CD14-positive monocyte (primary cell): ENCODE measurements around the gene OAF. TPM values are rescaled to one million over a fixed set of nuclear protein-coding genes. Genes with fewer than 3 reads are reported as not detected.

Experiments
- DNase-seq, 3 donors: peaks; one replicate each; pipeline ENCODE4 v3.0.0-alpha.2; 2011 to 2022
- H2AFZ ChIP-seq: 2 replicates; pipeline ENCODE4 v1.6.0; 2012; ENCODE audit warnings: mild to moderate bottlenecking, low read depth, low read length, inconsistent platforms; ENCODE audit not compliant: insufficient read depth, poor library complexity, severe bottlenecking
- H3K27ac ChIP-seq, 2 donors: 1 replicate in 1 of 2; 2 replicates in 1 of 2; pipeline ENCODE4 v1.5.1; 2012 to 2013; ENCODE audit warnings: low read length in 2 of 2, control low read depth in 1 of 2, inconsistent platforms in 1 of 2, low read depth in 1 of 2, mild to moderate bottlenecking in 1 of 2
- H3K27me3 ChIP-seq, 2 donors: one replicate each; pipeline versions ENCODE4 v1.6.0 to v1.6.1; 2011 to 2013; ENCODE audit warnings: low read length in 2 of 2; ENCODE audit not compliant: control insufficient read depth in 2 of 2, insufficient read depth in 2 of 2
- H3K36me3 ChIP-seq, 2 donors: replicated peaks in 1 of 2; 1 replicate in 1 of 2; 2 replicates in 1 of 2; pipeline versions ENCODE4 v1.5.1 to v1.6.1; 2012 to 2013; ENCODE audit warnings: low read length in 2 of 2, control low read depth in 1 of 2, inconsistent platforms in 1 of 2, mild to moderate bottlenecking in 1 of 2; ENCODE audit not compliant: insufficient read depth in 2 of 2, control insufficient read depth in 1 of 2
- H3K4me1 ChIP-seq, 2 donors: 1 replicate in 1 of 2; 2 replicates in 1 of 2; pipeline versions ENCODE4 v1.5.1 to v1.6.1; 2012 to 2013; ENCODE audit warnings: low read length in 2 of 2, control low read depth in 1 of 2, inconsistent platforms in 1 of 2, mild to moderate bottlenecking in 1 of 2, moderate library complexity in 1 of 2; ENCODE audit not compliant: insufficient read depth in 2 of 2, control insufficient read depth in 1 of 2
- H3K4me2 ChIP-seq: replicated peaks from 2 replicates; pipeline ENCODE3; 2012; ENCODE audit warnings: low read length, moderate library complexity, mild to moderate bottlenecking; ENCODE audit not compliant: poor library complexity, severe bottlenecking; ENCODE audit errors: extremely low read depth
- H3K4me3 ChIP-seq, 3 experiments: fragments of 200-600 bp in 1 of 3; sonication (generic) in 1 of 3; replicated peaks in 1 of 3; 1 replicate in 2 of 3; 2 replicates in 1 of 3; pipeline ENCODE4 v1.5.1; 2011 to 2013; ENCODE audit warnings: low read length in 3 of 3, mild to moderate bottlenecking in 3 of 3, control low read depth in 2 of 3, low read depth in 2 of 3, inconsistent platforms in 1 of 3, moderate library complexity in 1 of 3
- H3K79me2 ChIP-seq: 2 replicates; pipeline ENCODE4 v1.6.0; 2012; ENCODE audit warnings: mild to moderate bottlenecking, control low read depth, inconsistent platforms, low read length, moderate library complexity; ENCODE audit not compliant: insufficient read depth
- H3K9ac ChIP-seq: 2 replicates; pipeline ENCODE4 v1.6.0; 2017; ENCODE audit warnings: low read length, mild to moderate bottlenecking; ENCODE audit not compliant: insufficient read depth, poor library complexity, severe bottlenecking
- H3K9me3 ChIP-seq, 2 donors: replicated peaks in 1 of 2; 1 replicate in 1 of 2; 2 replicates in 1 of 2; pipeline versions ENCODE4 v1.5.1 to v1.6.1; 2012 to 2013; ENCODE audit warnings: low read length in 2 of 2, control low read depth in 1 of 2; ENCODE audit not compliant: control insufficient read depth in 1 of 2, insufficient read depth in 1 of 2
- H4K20me1 ChIP-seq: 2 replicates; pipeline ENCODE4 v1.6.0; 2012; ENCODE audit warnings: mild to moderate bottlenecking, low read length, control low read depth, moderate library complexity; ENCODE audit not compliant: insufficient read depth
- H3K27ac Mint-ChIP-seq, 7 donors: one replicate each; pipeline ENCODE4 v1.8.0; 2020; ENCODE audit warnings: mild to moderate bottlenecking in 7 of 7, mixed read lengths in 7 of 7, moderate library complexity in 6 of 7, inconsistent platforms in 2 of 7
- H3K27me3 Mint-ChIP-seq, 3 donors: one replicate each; pipeline ENCODE4 v1.8.0; 2021 to 2022; ENCODE audit warnings: low read depth in 3 of 3, mild to moderate bottlenecking in 3 of 3, mixed read lengths in 3 of 3, moderate library complexity in 3 of 3, inconsistent platforms in 1 of 3
- H3K36me3 Mint-ChIP-seq, 2 donors: one replicate each; pipeline ENCODE4 v1.8.0; 2020; ENCODE audit warnings: mixed read lengths in 2 of 2, inconsistent platforms in 1 of 2, mild to moderate bottlenecking in 1 of 2
- H3K4me1 Mint-ChIP-seq: one replicate; pipeline ENCODE4 v1.8.0; 2020; ENCODE audit warnings: mild to moderate bottlenecking, mixed read lengths
- H3K4me3 Mint-ChIP-seq, 2 donors: one replicate each; pipeline ENCODE4 v1.8.0; 2020; ENCODE audit warnings: mild to moderate bottlenecking in 2 of 2, mixed read lengths in 2 of 2, moderate library complexity in 1 of 2
- H3K9me3 Mint-ChIP-seq, 7 donors: one replicate each; pipeline ENCODE4 v1.8.0; 2020 to 2022; ENCODE audit warnings: mixed read lengths in 7 of 7, mild to moderate bottlenecking in 6 of 7, moderate library complexity in 6 of 7, inconsistent platforms in 2 of 7
- WGBS: methylation state at CpG from one replicate; pipeline ENCODE4 v1.1.5; 2013; ENCODE audit warnings: missing lambda C conversion rate; ENCODE audit not compliant: insufficient coverage; 5-methylcytosine and 5-hydroxymethylcytosine counted together
- intact Hi-C, 2 donors: fragments of 100-400 bp; cut with micrococcal nuclease; formaldehyde crosslinking; loops; one replicate each; pipeline versions ENCODE4 v1.15.0 to v1.15.1; 2023
- polyA plus RNA-seq, 3 donors: library from polyadenylated mRNA; depleted of rRNA in 1 of 3; unstranded in 2 of 3; stranded (reverse) in 1 of 3; fragments of 300-500 nt in 2 of 3; fragments of >200 nt in 1 of 3; fragmentation: Illumina TruSeq in 2 of 3; gene quantifications; 1 replicate in 2 of 3; 2 replicates in 1 of 3; pipeline ENCODE4 v1.2.3, GENCODE V29; 2012 to 2021
- TF ChIP-seq, protein P1 (sequence below): fragments of 200-600 bp; IDR thresholded peaks from one replicate; pipeline ENCODE4 v1.8.0; 2022; ENCODE audit warnings: antibody characterized with exemption, mild to moderate bottlenecking

OAF gene
- polyA plus RNA-seq, 3 donors, result 31.5 to 57.2 (median 49.2) TPM

GRCh38 chr11:120209746-120210625, 846 bp upstream of the OAF start:
- peaks cover 46% of the 10 kb centered on the region for H3K79me2 ChIP-seq
- peaks cover 59 to 71% of the 10 kb centered on the region in 2 donors for H3K4me1 ChIP-seq
- TF ChIP-seq, protein P1, sequence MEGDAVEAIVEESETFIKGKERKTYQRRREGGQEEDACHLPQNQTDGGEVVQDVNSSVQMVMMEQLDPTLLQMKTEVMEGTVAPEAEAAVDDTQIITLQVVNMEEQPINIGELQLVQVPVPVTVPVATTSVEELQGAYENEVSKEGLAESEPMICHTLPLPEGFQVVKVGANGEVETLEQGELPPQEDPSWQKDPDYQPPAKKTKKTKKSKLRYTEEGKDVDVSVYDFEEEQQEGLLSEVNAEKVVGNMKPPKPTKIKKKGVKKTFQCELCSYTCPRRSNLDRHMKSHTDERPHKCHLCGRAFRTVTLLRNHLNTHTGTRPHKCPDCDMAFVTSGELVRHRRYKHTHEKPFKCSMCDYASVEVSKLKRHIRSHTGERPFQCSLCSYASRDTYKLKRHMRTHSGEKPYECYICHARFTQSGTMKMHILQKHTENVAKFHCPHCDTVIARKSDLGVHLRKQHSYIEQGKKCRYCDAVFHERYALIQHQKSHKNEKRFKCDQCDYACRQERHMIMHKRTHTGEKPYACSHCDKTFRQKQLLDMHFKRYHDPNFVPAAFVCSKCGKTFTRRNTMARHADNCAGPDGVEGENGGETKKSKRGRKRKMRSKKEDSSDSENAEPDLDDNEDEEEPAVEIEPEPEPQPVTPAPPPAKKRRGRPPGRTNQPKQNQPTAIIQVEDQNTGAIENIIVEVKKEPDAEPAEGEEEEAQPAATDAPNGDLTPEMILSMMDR, result no peak
- peaks cover 33% of the 10 kb centered on the region for H4K20me1 ChIP-seq
- Mint-ChIP-seq H3K9me3 (no peaks in the 10 kb centered on the region), H3K4me3 (peak overlapping the region; percentile 82 to 89), H3K36me3 (peaks cover 21 to 24% of the 10 kb centered on the region in 2 donors), H3K27ac (peak overlapping the region; percentile 93 to 99 (median 98)), H3K27me3 (peaks cover 1 to 5% (median 3%) of the 10 kb centered on the region in 3 donors), H3K4me1 (peaks cover 75% of the 10 kb centered on the region)
- intact Hi-C loops, result no loop called here
- WGBS, result 20% methylated on average over 17 of the region's 26 CpGs
- H3K4me2 ChIP-seq, result peak overlapping the region; percentile 89
- H3K36me3 ChIP-seq, result peaks cover 5 to 12% of the 10 kb centered on the region in 2 donors
- peak overlapping the region; percentile 81 for H3K9ac ChIP-seq
- H3K9me3 ChIP-seq, result no peaks in the 10 kb centered on the region
- H2AFZ ChIP-seq, result peak overlapping the region; percentile 79
- H3K27me3 ChIP-seq, result no peaks in the 10 kb centered on the region
- H3K4me3 ChIP-seq, result peak overlapping the region; percentile 54 to 87 (median 74)
- DNase-seq, result peak in 2 of 3 donors; percentile 39 to 77
- H3K27ac ChIP-seq, result peak overlapping the region; percentile 83 to 96

GRCh38 chr11:120211522-120212258, 858 bp downstream of the OAF start:
- intact Hi-C loops, result no loop called here
- H3K4me2 ChIP-seq, result peak overlapping the region; percentile 89
- H3K4me3 ChIP-seq, result peak overlapping the region; percentile 62 to 87 (median 74)
- H3K9me3 ChIP-seq, result no peaks in the 10 kb centered on the region
- H3K79me2 ChIP-seq, result peaks cover 59% of the 10 kb centered on the region
- Mint-ChIP-seq H3K27ac (peak overlapping the region; percentile 30 to 96 (median 88)), H3K36me3 (peaks cover 30 to 35% of the 10 kb centered on the region in 2 donors), H3K4me3 (peak overlapping the region; percentile 96 to 99), H3K4me1 (peaks cover 62% of the 10 kb centered on the region), H3K27me3 (peaks cover 1 to 3% (median 3%) of the 10 kb centered on the region in 3 donors), H3K9me3 (no peaks in the 10 kb centered on the region)
- H2AFZ ChIP-seq, result peak overlapping the region; percentile 66
- H3K9ac ChIP-seq, result peak overlapping the region; percentile 81
- H3K36me3 ChIP-seq, result peaks cover 14 to 29% of the 10 kb centered on the region in 2 donors
- TF ChIP-seq, protein P1, result no peak
- peaks cover 56 to 59% of the 10 kb centered on the region in 2 donors for H3K4me1 ChIP-seq
- WGBS, result 7% methylated on average over 15 of the region's 18 CpGs
- H4K20me1 ChIP-seq, result peaks cover 48% of the 10 kb centered on the region
- H3K27me3 ChIP-seq, result no peaks in the 10 kb centered on the region
- peak overlapping the region in 1 of 2 donors; percentile 96 for H3K27ac ChIP-seq
- DNase-seq, result peak in 1 of 3 donors; percentile 40
